HEK293 (cell line): ENCODE measurements around the gene GDPD5.

Source experiments
- CTCF ChIA-PET: fragments of 350-600 bp; formaldehyde crosslinking; extraction: SDS; loops from one replicate; lab custom pipeline; 2021; ENCODE audit warnings: antibody characterized with exemption; lab: Yijun Ruan, JAX
- POLR2A ChIA-PET: fragments of 300-600 bp; formaldehyde crosslinking; extraction: SDS; loops from one replicate; lab custom pipeline; 2020; ENCODE audit warnings: antibody characterized with exemption, inconsistent platforms; lab: Yijun Ruan, JAX
- H3K27ac ChIP-seq: fragments of 200-500 bp; sonication (Bioruptor generic); 2 replicates; pipeline ENCODE4 v1.5.1; 2014; ENCODE audit warnings: low read depth, low read length, control low read depth, inconsistent platforms; ENCODE audit errors: extremely low read depth
- H3K36me3 ChIP-seq, 2 experiments: fragments of 200-500 bp in 1 of 2; sonication (Bioruptor generic) in 1 of 2; 1 replicate in 1 of 2; 2 replicates in 1 of 2; pipeline ENCODE4 v1.5.1; 2014 to 2017; ENCODE audit warnings: inconsistent platforms in 2 of 2, low read length in 2 of 2; ENCODE audit not compliant: control insufficient read depth in 2 of 2, insufficient read depth in 1 of 2
- H3K4me1 ChIP-seq: fragments of 200-500 bp; sonication (Bioruptor generic); 2 replicates; pipeline ENCODE4 v1.5.1; 2014; ENCODE audit warnings: mild to moderate bottlenecking, low read length, inconsistent platforms; ENCODE audit not compliant: control insufficient read depth, insufficient read depth
- H3K4me3 ChIP-seq: 2 replicates; pipeline ENCODE4 v1.5.1; 2011; ENCODE audit warnings: low read depth, mild to moderate bottlenecking, control low read depth, low read length, moderate library complexity
- H3K9me3 ChIP-seq: fragments of 200-500 bp; sonication (Bioruptor generic); 2 replicates; pipeline ENCODE4 v1.5.1; 2014; ENCODE audit warnings: low read depth, low read length, inconsistent platforms; ENCODE audit not compliant: control insufficient read depth, insufficient read depth
- PRDM2 ChIP-seq: fragments of 450-650 bp; formaldehyde crosslinking; IDR thresholded peaks from 2 replicates; pipeline ENCODE4 v1.5.1; 2016; ENCODE audit warnings: missing biosample characterization, missing genetic modification characterization, borderline replicate concordance
- ZFP3 ChIP-seq: fragments of 450-650 bp; formaldehyde crosslinking; IDR thresholded peaks from 2 replicates; pipeline ENCODE4 v1.5.1; 2016; ENCODE audit warnings: low read depth, missing biosample characterization, missing genetic modification characterization
- ZNF174 ChIP-seq: fragments of 450-650 bp; formaldehyde crosslinking; IDR thresholded peaks from 2 replicates; pipeline ENCODE4 v1.5.0; 2017; ENCODE audit warnings: missing biosample characterization, mild to moderate bottlenecking, missing genetic modification characterization
- ZNF280D ChIP-seq: fragments of 450-650 bp; formaldehyde crosslinking; IDR thresholded peaks from 2 replicates; pipeline ENCODE4 v1.5.1; 2016; ENCODE audit warnings: missing biosample characterization, missing genetic modification characterization
- ZNF37A ChIP-seq: fragments of 450-650 bp; IDR thresholded peaks from 2 replicates; pipeline ENCODE4 v1.5.1; 2018; ENCODE audit warnings: missing biosample characterization, missing genetic modification characterization
- ZNF513 ChIP-seq: fragments of 450-650 bp; IDR thresholded peaks from 2 replicates; pipeline ENCODE4 v1.5.1; 2018; ENCODE audit warnings: missing biosample characterization, missing genetic modification characterization
- ZNF549 ChIP-seq: fragments of 450-650 bp; IDR thresholded peaks from 2 replicates; pipeline ENCODE4 v1.5.1; 2018; ENCODE audit warnings: missing biosample characterization, missing genetic modification characterization, mild to moderate bottlenecking, inconsistent platforms, moderate library complexity
- ZNF629 ChIP-seq: fragments of 450-650 bp; formaldehyde crosslinking; IDR thresholded peaks from 2 replicates; pipeline ENCODE4 v1.5.1; 2017; ENCODE audit warnings: missing biosample characterization, missing genetic modification characterization
- ZNF670 ChIP-seq: fragments of 450-650 bp; formaldehyde crosslinking; IDR thresholded peaks from 2 replicates; pipeline ENCODE4 v1.5.1; 2016; ENCODE audit warnings: missing biosample characterization, missing genetic modification characterization, low read depth
- ZNF707 ChIP-seq: fragments of 450-650 bp; formaldehyde crosslinking; IDR thresholded peaks from 2 replicates; pipeline ENCODE4 v1.5.1; 2016; ENCODE audit warnings: missing biosample characterization, missing genetic modification characterization
- ZXDB ChIP-seq: fragments of 450-650 bp; formaldehyde crosslinking; IDR thresholded peaks from 2 replicates; pipeline ENCODE4 v1.5.1; 2016; ENCODE audit warnings: missing biosample characterization, missing genetic modification characterization
- TF ChIP-seq, protein P1 (sequence below): fragments of 450-650 bp; formaldehyde crosslinking; IDR thresholded peaks from 2 replicates; pipeline ENCODE4 v1.5.1; 2016; ENCODE audit warnings: missing biosample characterization, missing genetic modification characterization

GDPD5 gene

GRCh38 chr11:75565221-75565814 is 39.6 kb upstream of the GDPD5 start (continued):
- TF ChIP-seq PRDM2 (no peak), ZNF629 (tag by site-specific recombination) (no peak), ZNF280D (no peak), ZNF549 (tag by site-specific recombination) (no peak), ZFP3 (tag by site-specific recombination) (no peak), ZNF513 (tag by site-specific recombination) (no peak), ZNF670 (tag by site-specific recombination) (no peak)
- TF ChIP-seq, all 188 proteins: peak for 0

DNA sequence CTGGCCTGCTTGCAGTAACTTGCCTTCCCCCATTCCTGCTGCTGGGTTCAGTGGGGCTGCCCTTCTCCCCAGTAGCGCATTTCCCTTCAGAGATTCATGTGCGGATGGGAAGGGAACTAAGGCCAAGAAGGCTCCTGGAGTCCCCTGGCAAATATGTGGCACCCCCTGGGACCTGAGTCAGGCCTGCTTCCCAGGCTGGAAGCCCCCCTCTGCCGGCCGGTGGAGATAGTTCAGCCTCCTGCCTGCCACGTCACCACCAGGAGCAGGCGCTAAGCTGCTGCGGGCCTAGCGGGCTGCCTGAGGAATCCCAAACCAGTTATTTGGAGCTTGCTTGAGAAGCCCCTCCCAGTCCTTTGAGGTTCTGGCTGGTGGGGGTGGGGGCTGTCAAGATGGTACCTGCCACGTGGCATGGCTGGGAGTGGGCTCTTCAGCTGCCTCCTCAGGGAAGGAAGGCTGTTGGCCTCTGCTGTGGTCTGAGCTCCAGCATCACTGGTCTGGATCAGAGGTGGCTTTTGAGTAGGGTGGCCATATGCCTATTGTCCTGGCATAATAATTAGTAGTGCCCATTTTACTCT is 38.3 kb upstream of the GDPD5 start:
- Histone ChIP-seq H3K9me3 (no peaks in the 10 kb centered on the region), H3K4me3 (no peak overlapping the region), H3K36me3 (peaks cover 0 to 49% of the 10 kb centered on the region in 2 experiments; a peak in 2 of 3 replicates), H3K27ac (peak overlapping the region; percentile 22; the same call in 1 of the 2 replicates), H3K4me1 (no peaks in the 10 kb centered on the region)
- TF ChIP-seq ZNF174 (no peak), ZNF37A (tag by site-specific recombination) (no peak), ZXDB (tag by site-specific recombination) (no peak), ZNF707 (no peak)
- TF ChIP-seq, protein P1, sequence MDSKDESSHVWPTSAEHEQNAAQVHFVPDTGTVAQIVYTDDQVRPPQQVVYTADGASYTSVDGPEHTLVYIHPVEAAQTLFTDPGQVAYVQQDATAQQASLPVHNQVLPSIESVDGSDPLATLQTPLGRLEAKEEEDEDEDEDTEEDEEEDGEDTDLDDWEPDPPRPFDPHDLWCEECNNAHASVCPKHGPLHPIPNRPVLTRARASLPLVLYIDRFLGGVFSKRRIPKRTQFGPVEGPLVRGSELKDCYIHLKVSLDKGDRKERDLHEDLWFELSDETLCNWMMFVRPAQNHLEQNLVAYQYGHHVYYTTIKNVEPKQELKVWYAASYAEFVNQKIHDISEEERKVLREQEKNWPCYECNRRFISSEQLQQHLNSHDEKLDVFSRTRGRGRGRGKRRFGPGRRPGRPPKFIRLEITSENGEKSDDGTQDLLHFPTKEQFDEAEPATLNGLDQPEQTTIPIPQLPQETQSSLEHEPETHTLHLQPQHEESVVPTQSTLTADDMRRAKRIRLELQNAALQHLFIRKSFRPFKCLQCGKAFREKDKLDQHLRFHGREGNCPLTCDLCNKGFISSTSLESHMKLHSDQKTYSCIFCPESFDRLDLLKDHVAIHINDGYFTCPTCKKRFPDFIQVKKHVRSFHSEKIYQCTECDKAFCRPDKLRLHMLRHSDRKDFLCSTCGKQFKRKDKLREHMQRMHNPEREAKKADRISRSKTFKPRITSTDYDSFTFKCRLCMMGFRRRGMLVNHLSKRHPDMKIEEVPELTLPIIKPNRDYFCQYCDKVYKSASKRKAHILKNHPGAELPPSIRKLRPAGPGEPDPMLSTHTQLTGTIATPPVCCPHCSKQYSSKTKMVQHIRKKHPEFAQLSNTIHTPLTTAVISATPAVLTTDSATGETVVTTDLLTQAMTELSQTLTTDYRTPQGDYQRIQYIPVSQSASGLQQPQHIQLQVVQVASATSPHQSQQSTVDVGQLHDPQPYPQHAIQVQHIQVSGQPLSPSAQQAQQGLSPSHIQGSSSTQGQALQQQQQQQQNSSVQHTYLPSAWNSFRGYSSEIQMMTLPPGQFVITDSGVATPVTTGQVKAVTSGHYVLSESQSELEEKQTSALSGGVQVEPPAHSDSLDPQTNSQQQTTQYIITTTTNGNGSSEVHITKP (tag by site-specific recombination) = peak; percentile 37; the same call in 1 of the 2 replicates
- ChIA-PET POLR2A (interaction anchor here (0.9 to 2.5 kb wide), 3 partner anchors 10 to 20 kb away, joined by 3 to 23 read pairs (median 4); no protein-coding TSS in a partner anchor), CTCF (interaction anchor here (0.7 to 1.1 kb wide), 3 partner anchors 9 to 90 kb away, joined by 3 read pairs; no protein-coding TSS in a partner anchor)
